ENCODE results near the gene BORCS5.

The BORCS5 gene

DNA sequence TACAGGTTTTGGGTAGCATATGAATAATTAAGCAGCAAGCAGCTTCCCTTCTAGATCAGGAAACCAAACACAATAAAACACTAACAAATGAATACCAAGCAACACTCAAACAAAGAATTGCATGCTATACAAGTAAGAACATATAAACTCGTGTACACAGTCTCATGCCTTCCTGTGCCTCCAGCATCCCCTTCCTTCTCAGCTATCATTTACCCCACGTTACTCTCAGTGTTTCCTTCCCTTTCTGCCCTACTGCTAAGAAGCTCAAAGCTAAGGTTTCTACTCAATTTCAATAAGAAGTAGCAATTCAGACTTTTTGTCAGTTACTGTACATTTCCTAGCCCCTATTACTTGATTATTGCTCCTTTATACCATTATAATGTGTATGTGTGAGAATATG lies 124.8 kb downstream of the BORCS5 start:
- no peaks in the 10 kb centered on the region for H3K79me2 ChIP-seq (ENCODE audit: control insufficient read depth, low read length)
- TF ChIP-seq, protein P1, sequence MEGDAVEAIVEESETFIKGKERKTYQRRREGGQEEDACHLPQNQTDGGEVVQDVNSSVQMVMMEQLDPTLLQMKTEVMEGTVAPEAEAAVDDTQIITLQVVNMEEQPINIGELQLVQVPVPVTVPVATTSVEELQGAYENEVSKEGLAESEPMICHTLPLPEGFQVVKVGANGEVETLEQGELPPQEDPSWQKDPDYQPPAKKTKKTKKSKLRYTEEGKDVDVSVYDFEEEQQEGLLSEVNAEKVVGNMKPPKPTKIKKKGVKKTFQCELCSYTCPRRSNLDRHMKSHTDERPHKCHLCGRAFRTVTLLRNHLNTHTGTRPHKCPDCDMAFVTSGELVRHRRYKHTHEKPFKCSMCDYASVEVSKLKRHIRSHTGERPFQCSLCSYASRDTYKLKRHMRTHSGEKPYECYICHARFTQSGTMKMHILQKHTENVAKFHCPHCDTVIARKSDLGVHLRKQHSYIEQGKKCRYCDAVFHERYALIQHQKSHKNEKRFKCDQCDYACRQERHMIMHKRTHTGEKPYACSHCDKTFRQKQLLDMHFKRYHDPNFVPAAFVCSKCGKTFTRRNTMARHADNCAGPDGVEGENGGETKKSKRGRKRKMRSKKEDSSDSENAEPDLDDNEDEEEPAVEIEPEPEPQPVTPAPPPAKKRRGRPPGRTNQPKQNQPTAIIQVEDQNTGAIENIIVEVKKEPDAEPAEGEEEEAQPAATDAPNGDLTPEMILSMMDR (IDR thresholded peaks at IDR 0.05; ENCODE audit: low read depth, low read length, poor library complexity, severe bottlenecking) = no peak
- TF ChIP-seq EZH2phosphoT487 (IDR thresholded peaks at IDR 0.05; ENCODE audit: borderline replicate concordance, low read length) = no peak
- no peak overlapping the region for H3K4me2 ChIP-seq (ENCODE audit: low read length)
- no peaks in the 10 kb centered on the region for H3F3A ChIP-seq (ENCODE audit: control insufficient read depth, insufficient read depth)
- H3K27me3 ChIP-seq (ENCODE audit: control insufficient read depth, low read length) = no peaks in the 10 kb centered on the region
- H3K4me3 ChIP-seq (ENCODE audit: low read length) = no peak overlapping the region
- no peaks in the 10 kb centered on the region for H3K9me2 ChIP-seq (replicated peaks; ENCODE audit: control insufficient read depth, low read length)
- no peaks in the 10 kb centered on the region for H3K4me1 ChIP-seq (ENCODE audit: control insufficient read depth, low read length)
- no peaks in the 10 kb centered on the region for H3K9me3 ChIP-seq (ENCODE audit: control insufficient read depth, insufficient read depth, low read length)
- peaks cover 3% of the 10 kb centered on the region; the same call in 1 of the 2 replicates for H3K36me3 ChIP-seq (ENCODE audit: control insufficient read depth, low read length)
- no peaks in the 10 kb centered on the region for H4K20me1 ChIP-seq (ENCODE audit: control insufficient read depth, insufficient read depth, low read depth, low read length)
- no peak overlapping the region for H3K27ac ChIP-seq (ENCODE audit: low read depth, low read length)

DNA sequence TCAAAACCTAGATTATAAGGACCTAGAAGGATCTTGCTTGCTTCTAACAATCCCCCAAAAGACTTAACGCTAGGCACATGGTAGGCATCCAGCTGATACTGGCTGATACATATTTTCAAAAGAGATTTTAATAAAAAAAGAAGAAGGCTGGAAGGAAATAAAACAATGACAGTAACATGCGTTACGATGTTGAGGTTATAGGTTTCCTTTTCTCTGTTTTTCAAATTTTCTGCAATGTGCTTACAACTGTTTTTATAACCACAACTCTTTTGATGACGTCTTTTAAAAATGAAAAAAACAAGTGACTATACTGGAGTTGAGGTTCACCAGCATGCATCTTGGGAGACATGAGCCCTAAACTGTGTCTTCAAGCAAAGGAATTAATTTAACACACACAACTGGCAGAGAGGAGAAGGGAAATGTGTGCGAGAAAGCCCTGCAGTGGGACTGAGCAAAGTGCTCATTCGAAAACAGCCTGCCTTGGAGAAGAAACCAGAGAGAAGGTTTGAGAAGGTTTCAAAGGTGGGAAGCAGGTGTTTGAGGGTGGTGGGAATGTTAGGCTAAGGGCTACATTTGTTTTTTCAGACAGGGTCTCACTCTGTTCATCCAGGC lies 125.4 kb downstream of the BORCS5 start:
- H3K27ac ChIP-seq (ENCODE audit: low read depth, low read length) = no peak overlapping the region
- no peaks in the 10 kb centered on the region for H3K9me2 ChIP-seq (replicated peaks; ENCODE audit: control insufficient read depth, low read length)
- H3K79me2 ChIP-seq (ENCODE audit: control insufficient read depth, low read length) = no peaks in the 10 kb centered on the region

DNA sequence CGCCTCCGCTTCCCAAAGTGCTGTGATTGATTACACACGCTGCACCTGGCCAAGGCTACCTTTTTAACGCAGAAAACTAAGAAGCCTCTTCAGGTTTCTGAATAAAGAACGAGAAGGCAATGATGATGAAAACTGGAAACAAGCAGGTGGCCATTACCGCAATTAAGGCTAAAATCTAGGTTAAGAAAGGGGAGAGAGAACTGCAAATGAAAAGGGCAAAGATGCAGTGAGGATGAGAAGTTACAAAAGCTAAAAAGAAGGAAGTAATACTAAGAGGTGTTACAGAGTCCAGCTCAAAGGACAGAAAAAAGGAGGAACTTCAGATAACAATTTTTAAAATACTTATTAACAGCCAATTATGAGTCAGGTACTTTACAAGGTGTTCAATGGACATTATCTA lies 126.1 kb downstream of the BORCS5 start:
- Histone ChIP-seq H3K79me2 (ENCODE audit: control insufficient read depth, low read length) (no peaks in the 10 kb centered on the region), H3K4me2 (ENCODE audit: low read length) (no peak overlapping the region), H3K4me1 (ENCODE audit: control insufficient read depth, low read length) (no peaks in the 10 kb centered on the region), H3K9me3 (ENCODE audit: control insufficient read depth, insufficient read depth, low read length) (no peaks in the 10 kb centered on the region), H4K20me1 (ENCODE audit: control insufficient read depth, insufficient read depth, low read depth, low read length) (no peaks in the 10 kb centered on the region), H3K27ac (ENCODE audit: low read depth, low read length) (no peak overlapping the region), H3F3A (ENCODE audit: control insufficient read depth, insufficient read depth) (no peaks in the 10 kb centered on the region), H3K4me3 (ENCODE audit: low read length) (no peak overlapping the region), H3K9me2 (replicated peaks; ENCODE audit: control insufficient read depth, low read length) (no peaks in the 10 kb centered on the region), H3K36me3 (ENCODE audit: control insufficient read depth, low read length) (peaks cover 3% of the 10 kb centered on the region; the same call in 1 of the 2 replicates), H3K27me3 (ENCODE audit: control insufficient read depth, low read length) (no peaks in the 10 kb centered on the region)
- TF ChIP-seq, protein P1 (IDR thresholded peaks at IDR 0.05; ENCODE audit: low read depth, low read length, poor library complexity, severe bottlenecking) = no peak
- no peak for TF ChIP-seq EZH2phosphoT487 (IDR thresholded peaks at IDR 0.05; ENCODE audit: borderline replicate concordance, low read length)

More for the DNA sequence above, 125.4 kb downstream of the BORCS5 start:
- TF ChIP-seq, protein P1 (IDR thresholded peaks at IDR 0.05; ENCODE audit: low read depth, low read length, poor library complexity, severe bottlenecking) = no peak
- no peak for TF ChIP-seq EZH2phosphoT487 (IDR thresholded peaks at IDR 0.05; ENCODE audit: borderline replicate concordance, low read length)
- no peak overlapping the region for H3K4me2 ChIP-seq (ENCODE audit: low read length)
- no peaks in the 10 kb centered on the region for H3K4me1 ChIP-seq (ENCODE audit: control insufficient read depth, low read length)
- no peaks in the 10 kb centered on the region for H3K9me3 ChIP-seq (ENCODE audit: control insufficient read depth, insufficient read depth, low read length)
- H3K27me3 ChIP-seq (ENCODE audit: control insufficient read depth, low read length) = no peaks in the 10 kb centered on the region
- H3F3A ChIP-seq (ENCODE audit: control insufficient read depth, insufficient read depth) = no peaks in the 10 kb centered on the region
- no peak overlapping the region for H3K4me3 ChIP-seq (ENCODE audit: low read length)
- no peaks in the 10 kb centered on the region for H4K20me1 ChIP-seq (ENCODE audit: control insufficient read depth, insufficient read depth, low read depth, low read length)
- H3K36me3 ChIP-seq (ENCODE audit: control insufficient read depth, low read length) = peaks cover 3% of the 10 kb centered on the region; the same call in 1 of the 2 replicates
